ENCODE results near the gene FBXW7. TPM values are rescaled to one million over a fixed set of nuclear protein-coding genes. Genes with fewer than 3 reads are reported as not detected.

Gene FBXW7
- total and polyA plus RNA-seq, 8 donors = 10.1 to 30.1 (median 17.6) TPM

DNA sequence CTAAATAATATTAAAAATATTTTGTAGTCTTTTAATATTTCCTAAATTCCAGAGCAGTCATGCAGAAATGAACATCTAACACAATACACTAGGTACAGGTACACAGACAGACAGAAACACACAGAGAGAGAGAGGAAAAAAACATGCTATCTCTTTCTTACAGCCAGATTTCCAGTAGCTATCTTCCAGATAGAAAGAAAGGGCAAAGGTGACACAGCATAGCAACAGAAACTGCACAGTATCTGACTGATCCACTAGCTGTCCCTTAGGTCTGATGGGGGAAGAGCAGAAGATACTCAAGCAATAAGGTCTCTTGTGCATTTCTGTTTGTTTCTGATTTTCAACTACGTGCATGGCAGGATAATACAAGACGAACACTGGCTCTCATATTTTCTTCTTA, 7.8 kb downstream of the FBXW7 start:
- H3K27ac ChIP-seq = no peak overlapping the region
- intact Hi-C loops (cut with DNase I) = no loop called here
- H3K4me3 ChIP-seq = no peak overlapping the region
- ATAC-seq = no peak
- FAIRE-seq = no peak
- no peaks in the 10 kb centered on the region for H3K36me3 ChIP-seq
- no peak for TF ChIP-seq CTCF (IDR thresholded peaks at IDR 0.05)
- H3K4me1 ChIP-seq = peaks cover 0 to 14% (median 0%) of the 10 kb centered on the region in 3 donors
- H3K9me3 ChIP-seq = no peaks in the 10 kb centered on the region
- no peak for DNase-seq
- H3K27me3 ChIP-seq = no peaks in the 10 kb centered on the region
- 70 to 73% methylated on average over 2 of the region's 2 CpGs for WGBS, 2 donors

DNA sequence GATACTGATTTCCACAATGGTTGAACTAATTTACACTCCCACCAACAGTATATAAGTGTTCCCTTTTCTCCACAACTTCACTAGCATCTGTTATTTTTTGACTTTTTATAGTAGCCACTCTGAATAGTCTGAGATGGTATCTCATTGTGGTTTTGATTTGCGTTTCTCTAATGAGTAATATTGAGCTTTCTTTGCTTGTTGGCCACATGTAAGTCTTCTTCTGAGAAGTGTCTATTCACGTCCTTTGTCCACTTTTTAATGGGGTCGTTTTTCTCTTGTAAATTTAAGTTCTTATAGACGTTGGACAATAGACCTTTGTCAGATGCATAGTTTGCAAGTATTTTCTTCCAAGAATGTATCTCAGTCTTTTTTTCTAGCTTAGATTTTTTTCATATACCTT, 10.0 kb downstream of the FBXW7 start:
- Histone ChIP-seq H3K4me1 (no peaks in the 10 kb centered on the region), H3K36me3 (no peaks in the 10 kb centered on the region), H3K9me3 (no peaks in the 10 kb centered on the region), H3K4me3 (no peak overlapping the region), H3K27me3 (no peaks in the 10 kb centered on the region), H3K27ac (no peak overlapping the region)
- intact Hi-C loops (cut with DNase I) = no loop called here
- no peak for FAIRE-seq
- no peak for DNase-seq
- ATAC-seq = no peak
- 73 to 80% methylated on average over 4 of the region's 4 CpGs for WGBS, 2 donors
- no peak for TF ChIP-seq CTCF (IDR thresholded peaks at IDR 0.05)

DNA sequence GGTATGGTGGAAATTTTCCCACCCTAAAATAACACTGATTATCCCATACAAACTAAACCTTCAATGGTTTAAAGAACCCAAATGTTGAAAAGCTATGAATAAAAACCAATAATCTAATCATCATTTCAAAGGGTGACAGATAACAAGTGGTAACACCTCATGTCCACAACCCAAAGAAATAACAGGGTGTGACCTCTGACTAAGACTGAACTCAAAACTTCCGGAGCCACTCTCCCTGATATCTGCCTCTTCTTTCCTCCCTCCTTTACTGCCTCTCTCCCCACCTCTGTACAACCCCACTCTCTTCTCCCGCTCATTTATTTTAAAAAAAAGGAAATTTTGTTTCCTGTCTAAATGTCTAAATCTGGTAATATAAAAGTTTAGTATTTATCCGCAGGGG, 11.5 kb downstream of the FBXW7 start:
- Histone ChIP-seq H3K27me3 (no peaks in the 10 kb centered on the region), H3K4me3 (no peak overlapping the region), H3K9me3 (no peaks in the 10 kb centered on the region), H3K27ac (no peak overlapping the region), H3K4me1 (no peaks in the 10 kb centered on the region), H3K36me3 (no peaks in the 10 kb centered on the region)
- WGBS, 2 donors = 90 to 94% methylated on average over 3 of the region's 3 CpGs
- intact Hi-C loops (cut with DNase I) = no loop called here
- DNase-seq (no peak), ATAC-seq (no peak), FAIRE-seq (no peak)
- no peak for TF ChIP-seq CTCF (IDR thresholded peaks at IDR 0.05)

DNA sequence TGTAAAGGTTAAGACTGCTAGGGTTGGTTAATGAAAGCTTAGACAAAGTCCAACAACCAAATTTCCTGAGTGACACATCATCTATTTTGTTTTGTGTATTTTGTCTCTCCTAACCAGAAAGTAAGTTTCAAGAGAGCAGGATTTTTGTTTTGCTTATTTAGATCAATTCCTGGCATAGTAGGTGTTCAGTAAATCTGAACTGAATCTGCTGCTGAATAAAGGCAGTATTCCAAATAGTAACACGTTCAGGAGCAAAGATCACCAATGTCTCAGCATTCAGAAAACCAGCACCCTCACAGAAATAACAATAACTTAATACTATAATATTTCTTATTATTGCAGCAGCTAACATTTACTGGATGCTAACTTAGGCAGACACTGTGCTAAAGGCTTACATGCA, 12.2 kb downstream of the FBXW7 start:
- Histone ChIP-seq H3K9me3 (no peaks in the 10 kb centered on the region), H3K4me3 (no peak overlapping the region), H3K4me1 (no peaks in the 10 kb centered on the region), H3K36me3 (no peaks in the 10 kb centered on the region), H3K27ac (no peak overlapping the region), H3K27me3 (no peaks in the 10 kb centered on the region)
- ATAC-seq (no peak), FAIRE-seq (no peak), DNase-seq (no peak)
- intact Hi-C loops (cut with DNase I) = no loop called here
- no peak for TF ChIP-seq CTCF (IDR thresholded peaks at IDR 0.05)
- WGBS, 2 donors = 57 to 60% methylated on average over 1 of the region's 1 CpG

DNA sequence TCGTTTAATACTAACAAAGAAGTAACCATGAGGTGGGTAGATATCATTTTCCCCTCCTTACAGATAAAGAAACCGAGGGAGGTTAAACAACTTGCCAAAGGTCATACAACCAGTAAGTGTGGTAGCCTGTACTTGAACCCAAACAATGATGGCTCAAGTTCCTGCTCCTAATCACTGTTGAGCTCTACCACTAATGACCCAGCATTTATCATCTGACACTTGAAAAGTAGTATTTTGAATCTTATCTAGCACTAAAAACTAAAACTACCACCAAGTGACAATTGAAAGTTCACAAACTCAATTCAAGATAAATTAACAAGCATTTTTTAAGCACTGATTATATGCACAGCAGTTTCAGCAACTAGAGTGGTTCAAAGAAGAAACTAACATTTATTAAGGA, 13.1 kb downstream of the FBXW7 start:
- H3K4me1 ChIP-seq = no peaks in the 10 kb centered on the region
- no peaks in the 10 kb centered on the region for H3K9me3 ChIP-seq
- ATAC-seq (no peak), DNase-seq (no peak), FAIRE-seq (no peak)
- H3K36me3 ChIP-seq = no peaks in the 10 kb centered on the region
- H3K4me3 ChIP-seq = no peak overlapping the region
- 62 to 63% methylated on average over 2 of the region's 2 CpGs for WGBS, 2 donors
- intact Hi-C loops (cut with DNase I) = no loop called here
- H3K27me3 ChIP-seq = no peaks in the 10 kb centered on the region
- no peak overlapping the region for H3K27ac ChIP-seq
- TF ChIP-seq CTCF (IDR thresholded peaks at IDR 0.05) = no peak

All from pancreas (tissue), 10 donors.